ENCODE measurements around the gene HSD3B1.
"Not testable (repeated sequence)": the region's sequence is repeated elsewhere in the genome, so short reads cannot be mapped to it uniquely, and the experiment has no call there.

Gene HSD3B1

DNA sequence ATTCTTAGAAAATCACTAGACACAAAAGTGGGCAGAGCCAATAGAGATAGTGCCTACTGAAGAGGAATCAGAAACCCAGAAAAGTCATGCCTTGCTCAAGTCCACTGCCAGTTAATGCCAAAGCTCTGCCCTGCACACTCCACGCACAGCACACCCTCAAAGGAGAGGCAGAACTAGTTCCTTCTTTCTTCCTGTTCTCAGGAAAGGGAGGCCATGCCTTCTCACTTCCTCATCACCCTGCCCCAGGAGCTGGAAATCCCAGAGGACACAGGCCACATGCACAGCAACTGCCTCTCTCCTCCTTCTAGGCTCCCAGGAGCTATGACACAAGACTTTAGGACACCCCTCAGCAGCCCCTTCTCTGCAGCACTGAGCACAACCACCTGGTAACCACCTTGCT, 45.6 kb downstream of the HSD3B1 start:
- in situ Hi-C loops (cut with MboI; ENCODE audit: low sequenced_read_pairs): not testable (repeated sequence)

DNA sequence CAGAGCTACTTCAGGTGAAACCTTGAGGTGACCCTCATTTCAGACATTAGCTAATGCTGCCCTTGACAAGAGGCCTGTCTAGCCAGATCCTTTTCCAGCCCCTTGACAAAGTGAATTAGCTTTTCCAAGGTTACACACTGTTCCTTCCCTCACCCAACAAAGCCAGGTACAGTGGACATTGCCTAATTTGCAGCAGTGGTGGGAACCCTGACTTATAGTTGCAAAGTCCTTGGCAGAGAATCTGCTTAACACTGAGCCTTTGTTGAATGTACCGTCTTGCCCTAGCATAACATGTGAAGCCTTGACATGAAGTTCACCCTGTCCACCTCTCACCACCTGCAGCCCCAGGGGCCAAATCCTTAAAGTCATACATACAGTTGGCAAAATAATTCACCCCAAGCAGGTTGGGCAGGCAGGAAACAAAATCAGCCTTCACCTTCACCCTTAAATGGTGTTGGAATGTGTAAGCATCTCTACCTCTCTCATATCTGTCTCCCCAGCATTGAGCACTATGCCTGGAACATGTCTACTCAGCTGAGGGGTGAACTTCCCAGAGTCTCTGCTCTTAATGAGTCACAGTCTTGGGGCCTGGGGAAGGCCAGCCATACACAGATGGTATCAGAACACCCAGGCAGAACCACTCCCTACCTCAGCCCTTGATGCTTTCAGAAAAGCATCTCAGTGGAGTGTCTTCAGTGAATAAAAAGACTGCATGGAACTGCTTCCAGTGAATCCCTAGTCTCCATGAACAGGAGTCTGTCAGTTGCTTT, 46.5 kb downstream of the HSD3B1 start:
- in situ Hi-C loops (cut with MboI; ENCODE audit: low sequenced_read_pairs): not testable (repeated sequence)

DNA sequence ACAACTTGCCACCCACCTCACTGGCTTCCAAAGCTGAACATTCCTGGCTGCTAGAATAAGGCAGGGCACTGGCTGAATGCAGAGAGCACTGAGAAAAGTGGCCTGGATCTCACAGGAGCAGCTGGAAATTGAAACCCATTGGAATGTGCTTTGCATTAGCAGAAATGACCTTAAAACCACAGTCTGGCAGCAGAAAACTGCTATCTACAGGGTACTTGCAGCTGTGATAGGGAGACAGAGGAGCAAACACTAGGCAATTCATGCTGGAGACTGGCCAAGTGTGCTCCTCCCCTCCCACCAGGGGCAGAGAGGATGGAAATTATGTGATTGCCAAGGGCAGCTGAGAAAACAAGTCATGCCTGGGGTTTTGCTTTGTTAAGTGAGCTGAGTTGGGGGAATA, 47.2 kb downstream of the HSD3B1 start:
- in situ Hi-C loops (cut with MboI; ENCODE audit: low sequenced_read_pairs): no loop called here

DNA sequence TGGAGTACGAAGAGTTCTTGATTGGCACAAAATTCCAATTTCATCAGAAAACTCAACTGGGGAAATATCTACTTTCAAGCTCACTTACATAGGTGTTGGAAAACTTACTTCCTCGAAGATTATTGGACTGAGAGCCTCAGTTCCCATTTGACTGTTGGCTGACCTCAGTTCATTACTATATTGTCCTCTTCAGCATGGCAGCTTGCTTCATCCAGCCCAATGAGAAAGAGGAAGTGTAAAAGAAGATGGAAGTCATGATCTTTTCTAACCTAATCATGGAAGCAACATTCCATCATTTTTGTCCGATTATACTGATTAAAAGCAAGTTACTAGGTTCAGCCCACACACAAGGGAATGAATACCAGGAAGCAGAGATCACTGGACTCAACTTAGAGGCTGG, 49.4 kb downstream of the HSD3B1 start:
- in situ Hi-C loops (cut with MboI; ENCODE audit: low sequenced_read_pairs): no loop called here

DNA sequence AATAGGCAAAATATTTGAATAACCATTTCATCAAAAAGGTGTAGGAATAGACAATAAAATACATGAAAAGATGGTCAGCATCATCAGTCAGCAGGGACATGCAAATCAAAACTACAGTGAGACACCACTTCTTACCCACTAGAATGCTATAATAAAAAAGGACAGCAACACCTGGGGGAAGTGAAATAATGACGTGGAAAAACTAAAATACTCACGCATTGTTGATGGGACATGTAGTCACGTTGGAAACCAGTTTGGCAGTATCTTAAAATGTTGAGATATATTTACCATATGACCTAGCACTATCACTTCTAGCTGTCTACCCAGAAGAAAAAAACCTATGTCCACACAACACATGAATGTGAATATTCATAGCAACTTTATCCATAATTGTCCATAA, 53.4 kb downstream of the HSD3B1 start:
- in situ Hi-C loops (cut with MboI; ENCODE audit: low sequenced_read_pairs): not testable (repeated sequence)

DNA sequence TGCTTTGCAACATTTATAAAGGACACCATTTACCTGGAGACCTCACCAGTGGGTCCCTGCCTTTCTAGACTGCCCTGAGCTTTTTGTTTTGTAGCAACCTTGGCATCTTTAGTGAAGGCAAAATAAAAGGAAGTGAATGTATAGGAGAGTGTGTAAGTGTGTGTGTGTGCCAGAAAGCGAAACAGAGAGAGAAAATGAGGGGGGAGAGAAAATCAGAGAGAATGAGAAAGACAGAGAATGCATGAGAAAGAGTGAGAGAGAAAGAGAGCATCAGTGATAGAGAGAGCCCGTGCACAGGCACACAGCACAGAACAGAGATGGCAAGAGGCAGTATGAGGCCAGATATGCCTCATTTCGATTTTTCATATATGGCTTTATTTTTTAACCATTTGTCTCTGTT, 57.5 kb downstream of the HSD3B1 start:
- in situ Hi-C loops (cut with MboI; ENCODE audit: low sequenced_read_pairs): no loop called here
